ENCODE measurements around the gene KPRP. TPM values are rescaled to one million over a fixed set of nuclear protein-coding genes. Genes with fewer than 3 reads are reported as not detected.

The KPRP gene
- total RNA-seq, 1 experiment from 2014 or later, result not detected

DNA sequence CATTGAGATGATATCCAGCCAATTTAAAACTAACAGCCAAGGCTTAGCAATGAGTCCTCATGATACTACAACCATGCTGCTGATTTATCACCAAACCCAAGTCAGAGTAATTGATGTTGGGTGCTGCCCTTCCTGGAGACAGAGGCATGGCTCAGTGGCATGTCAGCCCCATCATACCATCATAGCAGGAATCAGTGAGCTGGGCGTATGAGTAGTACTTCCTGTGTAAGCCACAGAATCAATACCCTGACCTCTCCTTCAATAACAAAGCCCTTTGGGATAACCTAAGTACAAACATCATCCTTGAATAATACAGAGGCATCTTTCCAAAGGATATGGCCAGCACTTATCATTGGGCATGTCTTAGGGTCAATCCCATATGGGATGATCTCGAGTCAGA, 25.3 kb downstream of the KPRP start:
- H2AFZ ChIP-seq (ENCODE audit: low read length), result no peak overlapping the region
- no peak overlapping the region for H3K56ac ChIP-seq (ENCODE audit: insufficient read length, low read depth, low read length)
- WGBS (ENCODE audit: extremely low coverage, insufficient read length, low lambda C conversion rate), result no CpG with 5 or more reads among the region's 2 CpGs
- H2BK120ac ChIP-seq (ENCODE audit: low read depth, low read length, poor library complexity, severe bottlenecking), result no peak overlapping the region
- no peaks in the 10 kb centered on the region for H3K27me3 ChIP-seq (ENCODE audit: insufficient read depth, low read length)
- Mint-ChIP-seq H3K9me3 (peaks cover 86 to 89% of the 10 kb centered on the region in 2 experiments), H3K27me3 (ENCODE audit: low read depth) (no peaks in the 10 kb centered on the region; the same call in 1 of the 2 replicates), H3K27ac (no peak overlapping the region), H3K4me3 (no peak overlapping the region), H3K36me3 (ENCODE audit: insufficient read depth in 1 of 3, low read depth in 3 of 3) (peaks cover 3 to 27% (median 6%) of the 10 kb centered on the region in 3 experiments; a peak in 4 of 7 replicates), H3K4me1 (no peaks in the 10 kb centered on the region)
- no peak for DNase-seq
- no peak overlapping the region for H3K4me2 ChIP-seq (ENCODE audit: insufficient read depth, insufficient read length, low read length)
- no peak overlapping the region for H2BK15ac ChIP-seq (ENCODE audit: low read depth, low read length)
- H3K27ac ChIP-seq (ENCODE audit: insufficient read length, low read depth, low read length), result no peak overlapping the region
- H3K79me2 ChIP-seq (ENCODE audit: insufficient read depth, low read length), result no peaks in the 10 kb centered on the region
- no peak overlapping the region for H4K91ac ChIP-seq (ENCODE audit: insufficient read length, low read depth, low read length)
- H4K5ac ChIP-seq (ENCODE audit: insufficient read length, low read depth, low read length), result no peak overlapping the region
- H3T11ph ChIP-seq (ENCODE audit: low read length), result no peak overlapping the region
- H4K20me1 ChIP-seq (ENCODE audit: control insufficient read depth, insufficient read depth, insufficient read length), result no peaks in the 10 kb centered on the region
- H2AK5ac ChIP-seq (ENCODE audit: insufficient read length, low read length), result no peak overlapping the region
- H3K14ac ChIP-seq (ENCODE audit: insufficient read depth, low read length), result no peak overlapping the region
- no peaks in the 10 kb centered on the region for H3K79me1 ChIP-seq (ENCODE audit: insufficient read depth, low read depth, low read length, poor library complexity, severe bottlenecking)
- H3K18ac ChIP-seq (ENCODE audit: insufficient read length, low read depth, low read length), result no peak overlapping the region
- no peak overlapping the region for H2BK5ac ChIP-seq (ENCODE audit: insufficient read length, low read length)
- H3K9ac ChIP-seq (ENCODE audit: extremely low read depth, insufficient read length, low read length), result no peak overlapping the region
- H2BK12ac ChIP-seq (ENCODE audit: insufficient read length, low read depth, low read length), result no peak overlapping the region
- peaks cover 75% of the 10 kb centered on the region for H3K9me3 ChIP-seq (ENCODE audit: control insufficient read depth, low read depth, low read length)
- no peak overlapping the region for H3K4ac ChIP-seq (ENCODE audit: low read depth, low read length)
- no peak for TF ChIP-seq CTCF (conservative IDR thresholded peaks at IDR 0.05)
- H3K23ac ChIP-seq (ENCODE audit: insufficient read length, low read depth, low read length), result no peak overlapping the region
- no peaks in the 10 kb centered on the region for H3K23me2 ChIP-seq (ENCODE audit: insufficient read length, low read depth, low read length, poor library complexity, severe bottlenecking)
- no peak overlapping the region for H2BK20ac ChIP-seq (ENCODE audit: low read depth, low read length, poor library complexity, severe bottlenecking)
- H3K4me1 ChIP-seq (ENCODE audit: insufficient read depth, low read length), result no peaks in the 10 kb centered on the region
- no peak overlapping the region for H4K8ac ChIP-seq (replicated peaks; ENCODE audit: insufficient read length, low read depth, low read length)
